HG03432 (cell line): ENCODE results near the gene DOCK2.

Experiments used
- ATAC-seq: cut with Tn5 transposase; IDR thresholded peaks from one replicate; pipeline ENCODE4 v1.9.1; 2021; ENCODE audit warnings: mild to moderate bottlenecking, moderate library complexity; ENCODE audit not compliant: unreplicated experiment

Gene DOCK2

DNA sequence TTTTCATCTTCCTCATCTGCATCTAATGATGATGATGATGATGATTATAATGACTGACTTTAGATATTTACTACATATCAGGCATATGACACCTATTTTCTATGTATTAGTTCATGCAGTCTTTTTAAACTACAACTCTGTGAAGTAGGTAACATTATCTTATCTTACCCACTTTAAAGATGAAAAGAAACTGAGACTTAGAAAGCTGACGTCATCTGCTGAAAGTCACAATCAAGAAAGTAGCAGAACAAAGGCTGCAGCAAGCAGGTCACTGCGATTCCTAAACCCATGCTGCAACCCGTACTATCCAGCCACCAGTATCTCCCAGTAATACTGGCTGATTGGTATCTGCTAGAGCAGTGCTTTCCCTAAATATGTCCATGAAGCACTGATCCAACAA lies 383.3 kb downstream of the DOCK2 start:
- ATAC-seq: no peak

- ATAC-seq: no peak
These were observed 384.4 kb downstream of the DOCK2 start for GRCh38 chr5:170021506-170021905.

DNA sequence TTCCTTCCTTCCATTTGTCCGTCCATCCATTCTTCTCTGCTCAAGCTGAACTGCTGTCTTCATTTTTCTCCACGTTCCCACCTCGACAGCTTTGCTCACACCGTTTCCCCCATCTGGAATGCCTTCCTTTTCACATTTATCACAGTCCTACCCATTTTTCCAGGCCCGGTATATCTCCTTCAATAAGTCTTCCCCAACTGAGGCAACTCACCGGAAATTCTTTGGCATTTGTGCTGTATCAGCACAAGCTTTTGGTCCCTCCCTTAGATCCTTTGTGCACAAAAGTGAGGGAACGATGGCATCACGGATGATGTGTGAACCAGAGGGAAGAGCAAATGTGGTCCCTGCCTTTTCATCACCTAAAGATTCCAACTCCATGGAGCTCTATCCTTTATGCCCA lies 388.8 kb downstream of the DOCK2 start:
- no peak for ATAC-seq

- no peak for ATAC-seq
These were observed 391.0 kb downstream of the DOCK2 start for GRCh38 chr5:170028124-170028523.

DNA sequence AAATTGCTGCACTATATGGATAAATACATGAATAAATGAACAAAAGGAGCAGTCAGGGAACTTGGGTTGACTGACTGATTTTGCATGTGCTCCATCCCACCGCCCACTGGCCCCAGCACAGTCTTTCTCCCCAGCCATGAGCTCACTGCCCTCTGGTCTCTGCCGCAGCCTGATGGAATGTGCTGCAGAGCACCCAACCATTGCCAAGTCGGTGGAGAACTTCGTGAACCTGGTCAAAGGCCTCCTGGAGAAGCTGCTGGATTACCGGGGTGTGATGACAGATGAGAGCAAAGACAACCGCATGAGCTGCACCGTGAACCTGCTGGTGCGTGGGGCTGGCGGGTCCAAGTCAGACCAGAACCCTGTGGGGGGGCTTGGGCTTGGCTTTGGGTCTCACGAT lies 397.2 kb downstream of the DOCK2 start:
- no peak for ATAC-seq

GRCh38 chr5:170038241-170038640 lies 401.2 kb downstream of the DOCK2 start:
- ATAC-seq: no peak

- no peak for ATAC-seq
These were observed 402.8 kb downstream of the DOCK2 start for GRCh38 chr5:170039830-170040229.

DNA sequence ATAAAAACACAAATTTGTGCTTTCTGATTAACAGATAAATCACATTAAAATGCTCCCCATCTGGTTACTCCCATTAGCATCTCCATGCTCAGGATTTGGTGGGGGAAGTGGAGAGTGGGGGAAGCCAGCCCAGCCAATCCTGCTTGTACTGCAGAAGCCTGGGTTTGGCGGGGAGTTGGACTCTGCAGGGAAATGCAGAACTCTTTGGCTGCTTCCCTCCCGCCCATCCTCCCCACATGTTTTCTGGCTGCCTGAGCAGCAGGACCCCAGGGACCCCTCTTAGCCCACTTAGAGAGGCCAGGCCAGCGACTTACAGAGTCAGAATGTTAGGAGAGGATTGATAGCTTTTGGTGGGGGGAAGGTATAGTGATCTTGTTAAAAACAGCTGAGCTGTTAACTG lies 409.2 kb downstream of the DOCK2 start:
- ATAC-seq: no peak

GRCh38 chr5:170049713-170050112 lies 412.6 kb downstream of the DOCK2 start:
- no peak for ATAC-seq

DNA sequence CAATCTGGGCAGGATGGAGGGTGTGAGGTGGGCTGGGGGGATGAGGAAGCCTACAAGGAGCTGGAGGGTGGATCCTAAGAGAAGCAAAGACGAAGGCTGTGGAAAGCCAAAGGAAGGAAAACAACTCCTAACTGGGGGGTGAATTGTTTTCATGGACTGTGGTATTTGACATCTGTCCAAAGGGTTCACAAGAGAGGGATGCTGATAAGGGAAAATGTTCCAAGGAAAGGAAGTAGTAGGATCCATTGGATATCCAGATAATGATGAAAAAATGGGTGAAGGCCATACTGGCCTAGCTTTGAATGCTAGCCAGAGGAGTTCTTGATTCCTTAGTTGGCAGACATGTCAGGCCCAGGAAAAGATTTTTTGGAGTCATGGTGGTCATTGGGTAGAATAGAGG lies 416.8 kb downstream of the DOCK2 start:
- ATAC-seq: no peak

DNA sequence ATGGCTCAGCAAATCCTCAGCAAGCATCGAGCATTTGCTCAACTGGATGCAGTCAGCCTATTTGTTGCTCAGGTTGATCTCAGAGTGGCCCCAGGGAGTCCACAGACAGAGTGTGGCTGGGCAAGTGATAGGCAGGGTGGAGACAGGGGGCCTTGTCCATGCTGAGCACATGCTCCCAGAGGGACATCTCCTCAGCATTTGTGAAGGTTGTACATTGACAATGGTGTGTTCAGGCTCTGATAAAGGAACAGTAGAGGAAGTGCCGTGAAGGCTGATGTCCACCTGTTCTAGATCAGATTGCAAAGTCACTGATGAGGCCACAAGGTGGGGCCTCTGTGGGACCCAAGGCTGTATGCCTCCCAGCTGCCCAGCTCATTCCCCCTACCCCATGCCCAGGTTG lies 418.5 kb downstream of the DOCK2 start:
- ATAC-seq: no peak

GRCh38 chr5:170056561-170057267 lies 419.6 kb downstream of the DOCK2 start:
- no peak for ATAC-seq

- no peak for ATAC-seq
These were observed 420.2 kb downstream of the DOCK2 start for GRCh38 chr5:170057311-170057710.

GRCh38 chr5:170059221-170059620 lies 422.1 kb downstream of the DOCK2 start:
- ATAC-seq: no peak

GRCh38 chr5:170067152-170067551 lies 430.1 kb downstream of the DOCK2 start:
- peak; percentile 49 for ATAC-seq

DNA sequence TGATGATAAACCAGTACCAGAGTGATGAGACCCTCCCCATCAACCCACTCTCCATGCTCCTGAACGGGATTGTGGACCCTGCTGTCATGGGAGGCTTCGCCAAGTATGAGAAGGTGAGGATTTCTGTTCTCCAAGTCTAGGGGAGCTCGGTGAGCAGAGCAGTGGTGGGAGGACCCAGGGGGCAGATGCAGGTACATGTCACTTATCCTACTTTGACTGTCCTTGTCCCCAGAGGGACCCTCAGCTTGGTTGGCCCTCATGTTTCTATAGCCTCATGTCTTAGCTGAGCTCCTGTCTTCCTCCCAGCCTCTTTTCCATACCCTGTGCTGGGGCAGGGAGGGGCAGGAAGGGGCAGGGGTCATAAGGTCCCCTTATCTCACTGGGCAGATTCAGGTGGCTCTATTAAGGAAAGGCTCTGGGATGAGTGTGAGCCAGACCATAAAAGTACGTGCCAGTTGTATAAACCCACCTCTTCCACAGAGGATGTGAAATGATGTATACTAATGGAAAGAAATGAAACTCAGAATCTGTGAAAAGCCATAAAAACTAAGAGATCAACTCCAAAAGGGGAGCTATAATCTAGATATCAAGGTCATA lies 430.6 kb downstream of the DOCK2 start:
- ATAC-seq: no peak

GRCh38 chr5:170069512-170069911 lies 432.4 kb downstream of the DOCK2 start:
- ATAC-seq: no peak

GRCh38 chr5:170070556-170071412 lies 433.7 kb downstream of the DOCK2 start:
- no peak for ATAC-seq

DNA sequence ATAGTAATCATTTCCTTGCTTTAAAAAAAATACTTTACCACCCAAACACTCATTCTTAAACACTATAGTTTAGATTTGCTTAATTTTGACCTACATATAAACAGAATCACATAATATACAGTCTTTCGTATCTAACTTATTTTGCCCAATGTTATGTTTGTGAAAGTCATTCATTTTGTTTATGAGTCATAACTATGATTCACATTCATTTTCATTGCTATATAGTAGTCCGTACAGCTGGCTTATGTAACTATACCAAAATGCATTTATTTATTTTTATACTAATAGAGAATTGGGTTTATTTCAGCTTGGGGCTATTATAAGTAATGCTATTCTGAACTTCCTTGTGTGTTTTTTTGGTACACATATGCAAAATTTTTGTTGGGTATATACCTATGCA lies 434.7 kb downstream of the DOCK2 start:
- ATAC-seq: no peak

GRCh38 chr5:170075696-170076095 lies 438.6 kb downstream of the DOCK2 start:
- ATAC-seq: no peak

GRCh38 chr5:170076211-170076610 lies 439.1 kb downstream of the DOCK2 start:
- ATAC-seq: no peak

DNA sequence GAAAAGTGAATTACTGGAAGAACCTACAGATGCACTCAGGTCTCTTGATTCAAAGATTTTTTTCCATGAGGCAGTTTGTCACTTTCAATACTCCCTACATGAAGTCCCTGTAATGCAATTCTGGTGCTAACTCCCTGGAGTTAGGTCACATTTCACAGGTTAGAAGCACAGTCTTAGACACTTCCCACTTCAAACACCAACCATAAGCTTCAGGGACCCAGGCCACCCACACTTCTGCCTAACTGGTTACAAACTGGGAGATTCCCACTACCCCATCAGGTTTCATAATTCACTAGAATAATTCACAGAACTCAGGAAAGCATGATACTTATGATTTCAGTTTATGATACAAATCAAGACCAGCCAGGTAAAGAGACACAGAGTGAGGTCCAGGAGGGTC lies 439.7 kb downstream of the DOCK2 start:
- ATAC-seq: no peak
